Measurements from ENCODE around the gene MVP. TPM values are rescaled to one million over a fixed set of nuclear protein-coding genes. Genes with fewer than 3 reads are reported as not detected.

Gene MVP
- total RNA-seq, 1 experiment from 2014 or later, result 27.3 TPM

DNA sequence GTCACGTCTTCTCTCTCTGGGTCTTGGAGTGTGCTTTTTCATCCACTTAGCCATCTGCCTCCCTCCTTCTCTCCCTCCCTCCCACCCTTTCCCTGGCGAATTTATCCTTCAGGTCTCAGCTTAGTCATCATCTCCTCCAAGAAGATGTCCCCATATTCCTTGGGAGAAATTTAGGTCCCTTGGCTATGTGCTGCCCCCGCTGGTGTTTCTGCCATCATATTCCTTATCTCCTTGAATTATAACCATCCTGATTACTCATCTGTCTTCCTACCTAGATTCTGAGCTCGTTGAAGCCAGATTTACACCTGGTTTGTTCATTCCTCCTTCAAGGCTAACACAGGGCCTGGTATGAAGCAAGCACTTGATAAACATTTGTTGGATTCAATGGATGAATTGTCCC lies 74.1 kb downstream of the MVP start:
- Histone ChIP-seq H3K36me3 (ENCODE audit: low read depth, low read length) (no peaks in the 10 kb centered on the region), H3K27me3 (ENCODE audit: low read length) (no peaks in the 10 kb centered on the region), H3K9me2 (replicated peaks; ENCODE audit: low read length) (no peaks in the 10 kb centered on the region), H2AFZ (ENCODE audit: low read length) (no peak overlapping the region), H3K4me1 (ENCODE audit: insufficient read depth, low read length) (0 out of 2 replicates have a peak, but pooled peaks cover 4% of the 10 kb centered on the region), H3F3A (ENCODE audit: low read length, unreplicated experiment) (no peaks in the 10 kb centered on the region), H3K79me2 (ENCODE audit: low read length) (no peaks in the 10 kb centered on the region), H3K4me2 (ENCODE audit: low read length) (no peak overlapping the region), H4K20me1 (ENCODE audit: low read length) (no peaks in the 10 kb centered on the region), H3K4me3 (ENCODE audit: low read length) (no peak overlapping the region), H3K9ac (ENCODE audit: low read length) (no peak overlapping the region), H3K9me3 (ENCODE audit: low read length) (no peaks in the 10 kb centered on the region), H3K27ac (ENCODE audit: low read length) (no peak overlapping the region)
- BruUV-seq (replicated peaks), result no TSS peak
- TF ChIP-seq, protein P1, sequence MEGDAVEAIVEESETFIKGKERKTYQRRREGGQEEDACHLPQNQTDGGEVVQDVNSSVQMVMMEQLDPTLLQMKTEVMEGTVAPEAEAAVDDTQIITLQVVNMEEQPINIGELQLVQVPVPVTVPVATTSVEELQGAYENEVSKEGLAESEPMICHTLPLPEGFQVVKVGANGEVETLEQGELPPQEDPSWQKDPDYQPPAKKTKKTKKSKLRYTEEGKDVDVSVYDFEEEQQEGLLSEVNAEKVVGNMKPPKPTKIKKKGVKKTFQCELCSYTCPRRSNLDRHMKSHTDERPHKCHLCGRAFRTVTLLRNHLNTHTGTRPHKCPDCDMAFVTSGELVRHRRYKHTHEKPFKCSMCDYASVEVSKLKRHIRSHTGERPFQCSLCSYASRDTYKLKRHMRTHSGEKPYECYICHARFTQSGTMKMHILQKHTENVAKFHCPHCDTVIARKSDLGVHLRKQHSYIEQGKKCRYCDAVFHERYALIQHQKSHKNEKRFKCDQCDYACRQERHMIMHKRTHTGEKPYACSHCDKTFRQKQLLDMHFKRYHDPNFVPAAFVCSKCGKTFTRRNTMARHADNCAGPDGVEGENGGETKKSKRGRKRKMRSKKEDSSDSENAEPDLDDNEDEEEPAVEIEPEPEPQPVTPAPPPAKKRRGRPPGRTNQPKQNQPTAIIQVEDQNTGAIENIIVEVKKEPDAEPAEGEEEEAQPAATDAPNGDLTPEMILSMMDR (conservative IDR thresholded peaks at IDR 0.05; ENCODE audit: low read depth, low read length), result no peak
- no peak for TF ChIP-seq EZH2phosphoT487 (IDR thresholded peaks at IDR 0.05; ENCODE audit: borderline replicate concordance, low read length)
- no peak for TF ChIP-seq EZH2 (IDR thresholded peaks at IDR 0.05; ENCODE audit: low read length, unreplicated experiment)
- ChIA-PET POLR2A (ENCODE audit: unreplicated experiment) (no interaction called here), CTCF (interaction anchor here (0.7 kb wide), 1 partner anchor 87 kb away, joined by 3 read pairs; no protein-coding TSS in a partner anchor)
- DNase-seq (no peak), ATAC-seq (no peak)
- intact Hi-C loops (cut with micrococcal nuclease), result no loop called here

DNA sequence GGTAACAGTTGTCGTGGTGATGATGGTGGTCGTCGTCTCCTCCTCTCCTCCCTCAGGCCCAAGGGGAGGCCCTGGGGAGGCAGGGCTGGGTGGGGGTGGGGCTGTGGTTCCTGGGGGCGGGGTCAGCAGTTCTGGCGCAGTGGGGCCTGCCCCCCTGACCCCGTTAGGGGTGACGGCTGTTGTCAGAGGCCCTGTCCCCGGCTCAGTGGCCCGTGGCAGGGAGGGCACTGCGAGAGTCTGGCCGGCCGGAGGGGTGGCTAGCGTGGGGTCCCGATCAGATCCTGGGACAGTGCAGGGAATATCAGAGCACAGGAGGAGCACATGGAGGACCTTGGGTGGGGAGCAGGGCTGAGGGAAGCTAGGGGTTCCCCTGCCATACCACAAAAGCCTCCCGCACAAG lies 76.6 kb downstream of the MVP start:
- no peaks in the 10 kb centered on the region for H3F3A ChIP-seq (ENCODE audit: low read length, unreplicated experiment)
- BruUV-seq (replicated peaks), result no TSS peak
- H3K4me2 ChIP-seq (ENCODE audit: low read length), result no peak overlapping the region
- no peaks in the 10 kb centered on the region for H3K27me3 ChIP-seq (ENCODE audit: low read length)
- ChIA-PET CTCF (no interaction called here), POLR2A (ENCODE audit: unreplicated experiment) (no interaction called here)
- H3K4me3 ChIP-seq (ENCODE audit: low read length), result no peak overlapping the region
- no peak overlapping the region for H2AFZ ChIP-seq (ENCODE audit: low read length)
- intact Hi-C loops (cut with micrococcal nuclease), result no loop called here
- no peaks in the 10 kb centered on the region for H3K79me2 ChIP-seq (ENCODE audit: low read length)
- no peaks in the 10 kb centered on the region for H3K9me2 ChIP-seq (replicated peaks; ENCODE audit: low read length)
- peaks cover 7% of the 10 kb centered on the region; the same call in 1 of the 2 replicates for H3K4me1 ChIP-seq (ENCODE audit: insufficient read depth, low read length)
- ATAC-seq (no peak), DNase-seq (no peak)
- TF ChIP-seq EZH2phosphoT487 (IDR thresholded peaks at IDR 0.05; ENCODE audit: borderline replicate concordance, low read length) (no peak), EZH2 (IDR thresholded peaks at IDR 0.05; ENCODE audit: low read length, unreplicated experiment) (no peak)
- TF ChIP-seq, protein P1 (conservative IDR thresholded peaks at IDR 0.05; ENCODE audit: low read depth, low read length), result no peak
- no peaks in the 10 kb centered on the region for H4K20me1 ChIP-seq (ENCODE audit: low read length)
- no peak overlapping the region for H3K27ac ChIP-seq (ENCODE audit: low read length)
- H3K36me3 ChIP-seq (ENCODE audit: low read depth, low read length), result no peaks in the 10 kb centered on the region
- no peaks in the 10 kb centered on the region for H3K9me3 ChIP-seq (ENCODE audit: low read length)
- H3K9ac ChIP-seq (ENCODE audit: low read length), result no peak overlapping the region

DNA sequence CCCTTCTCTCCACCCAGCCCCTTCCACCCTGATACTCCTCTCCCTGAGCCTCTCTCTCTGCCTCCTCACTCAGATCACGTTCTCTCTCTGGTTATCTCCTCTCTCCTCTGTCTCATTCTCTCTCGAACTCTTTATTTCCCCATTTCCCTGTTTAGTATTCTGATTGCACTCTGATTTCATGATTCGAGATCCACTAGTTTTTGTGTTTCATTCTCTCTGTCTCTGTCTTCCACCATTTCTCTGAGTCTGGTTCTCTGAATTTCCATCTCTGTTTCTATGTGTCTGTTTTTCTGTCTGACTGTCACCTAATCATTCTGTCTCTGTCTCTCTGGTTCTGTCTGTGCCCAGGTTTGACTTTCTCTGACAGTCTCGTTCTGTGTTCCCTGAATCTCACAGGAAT lies 77.1 kb downstream of the MVP start:
- no peak overlapping the region for H3K9ac ChIP-seq (ENCODE audit: low read length)
- H3K79me2 ChIP-seq (ENCODE audit: low read length), result no peaks in the 10 kb centered on the region
- no peaks in the 10 kb centered on the region for H3K9me2 ChIP-seq (replicated peaks; ENCODE audit: low read length)
- no peak overlapping the region for H3K4me3 ChIP-seq (ENCODE audit: low read length)
- H3F3A ChIP-seq (ENCODE audit: low read length, unreplicated experiment), result no peaks in the 10 kb centered on the region
- no TSS peak for BruUV-seq (replicated peaks)
- no peak for ATAC-seq
- H3K4me2 ChIP-seq (ENCODE audit: low read length), result no peak overlapping the region
- H4K20me1 ChIP-seq (ENCODE audit: low read length), result no peaks in the 10 kb centered on the region
- H2AFZ ChIP-seq (ENCODE audit: low read length), result no peak overlapping the region
- intact Hi-C loops (cut with micrococcal nuclease), result no loop called here
- H3K36me3 ChIP-seq (ENCODE audit: low read depth, low read length), result no peaks in the 10 kb centered on the region
- H3K27me3 ChIP-seq (ENCODE audit: low read length), result no peaks in the 10 kb centered on the region
- H3K27ac ChIP-seq (ENCODE audit: low read length), result no peak overlapping the region
- peaks cover 7% of the 10 kb centered on the region; the same call in 1 of the 2 replicates for H3K4me1 ChIP-seq (ENCODE audit: insufficient read depth, low read length)
- CTCF ChIA-PET, result no interaction called here
- POLR2A ChIA-PET (ENCODE audit: unreplicated experiment), result no interaction called here
- H3K9me3 ChIP-seq (ENCODE audit: low read length), result no peaks in the 10 kb centered on the region
- DNase-seq, result no peak
- TF ChIP-seq EZH2phosphoT487 (IDR thresholded peaks at IDR 0.05; ENCODE audit: borderline replicate concordance, low read length) (no peak), EZH2 (IDR thresholded peaks at IDR 0.05; ENCODE audit: low read length, unreplicated experiment) (no peak)

Other genes with a start within 250 kb of the MVP start
- gene SPN, start 157.2 kb upstream of the MVP start, total RNA-seq (2014; rRNA removed), result not detected in 2 replicates
- 0.22 and 1.3 TPM in 2 replicates for gene QPRT, start 141.3 kb upstream of the MVP start, total RNA-seq (2014; rRNA removed)
- not detected in 2 replicates for gene C16orf54, start 74.5 kb upstream of the MVP start, total RNA-seq (2014; rRNA removed)
- gene ZG16, start 42.2 kb upstream of the MVP start, total RNA-seq (2014; rRNA removed), result not detected in 2 replicates
- gene KIF22, start 29.7 kb upstream of the MVP start, total RNA-seq (2014; rRNA removed), result 87.6 and 93.1 TPM in 2 replicates
- 279 and 358 TPM in 2 replicates for gene MAZ, start 13.9 kb upstream of the MVP start, total RNA-seq (2014; rRNA removed)
- 0.35 and 0.40 TPM in 2 replicates for gene PRRT2, start 8.3 kb upstream of the MVP start, total RNA-seq (2014; rRNA removed)
- gene PAGR1, start 4.3 kb upstream of the MVP start, total RNA-seq (2014; rRNA removed), result 53.8 and 76.7 TPM in 2 replicates
- 60.5 and 86.2 TPM in 2 replicates for gene CDIPT, start 42.8 kb downstream of the MVP start, total RNA-seq (2014; rRNA removed)
- gene SEZ6L2, start 79.1 kb downstream of the MVP start, total RNA-seq (2014; rRNA removed), result 23.7 and 25.3 TPM in 2 replicates
- 2.0 and 3.9 TPM in 2 replicates for gene ASPHD1, start 80.0 kb downstream of the MVP start, total RNA-seq (2014; rRNA removed)
- gene KCTD13, start 105.8 kb downstream of the MVP start, total RNA-seq (2014; rRNA removed), result 8.2 and 30.2 TPM in 2 replicates
- 53.0 and 60.9 TPM in 2 replicates for gene TMEM219, start 141.6 kb downstream of the MVP start, total RNA-seq (2014; rRNA removed)
- 34.1 and 47.4 TPM in 2 replicates for gene TAOK2, start 153.4 kb downstream of the MVP start, total RNA-seq (2014; rRNA removed)
- gene HIRIP3, start 175.2 kb downstream of the MVP start, total RNA-seq (2014; rRNA removed), result 18.4 and 26.8 TPM in 2 replicates
- gene INO80E, start 175.8 kb downstream of the MVP start, total RNA-seq (2014; rRNA removed), result 60.6 and 70.3 TPM in 2 replicates
- 4.6 and 5.2 TPM in 2 replicates for gene DOC2A, start 190.6 kb downstream of the MVP start, total RNA-seq (2014; rRNA removed)
- gene C16orf92, start 202.7 kb downstream of the MVP start, total RNA-seq (2014; rRNA removed), result not detected in 2 replicates
- gene TLCD3B, start 210.8 kb downstream of the MVP start, total RNA-seq (2014; rRNA removed), result 0.29 and 0.47 TPM in 2 replicates
- gene ALDOA, start 245.3 kb downstream of the MVP start, total RNA-seq (2014; rRNA removed), result 1,859 and 2,048 TPM in 2 replicates